GM19328 (cell line): ENCODE results near the gene SH3TC2.

Source experiments
- ATAC-seq: cut with Tn5 transposase; IDR thresholded peaks from one replicate; pipeline ENCODE4 v1.9.1; 2021; ENCODE audit warnings: mild to moderate bottlenecking, moderate library complexity; ENCODE audit not compliant: unreplicated experiment

The SH3TC2 gene

GRCh38 chr5:149030838-149031397 is 31.9 kb downstream of the SH3TC2 start:
- no peak for ATAC-seq

GRCh38 chr5:149030392-149030791 is 32.5 kb downstream of the SH3TC2 start:
- ATAC-seq, result no peak

- ATAC-seq, result no peak
These were observed 33.9 kb downstream of the SH3TC2 start for GRCh38 chr5:149028984-149029383.

- ATAC-seq, result no peak
These were observed 34.7 kb downstream of the SH3TC2 start for GRCh38 chr5:149028161-149028560.

GRCh38 chr5:149027636-149028035 is 35.2 kb downstream of the SH3TC2 start:
- no peak for ATAC-seq

GRCh38 chr5:149024943-149025342 is 37.9 kb downstream of the SH3TC2 start:
- ATAC-seq, result no peak

- no peak for ATAC-seq
These were observed 38.4 kb downstream of the SH3TC2 start for GRCh38 chr5:149024477-149024876.

- no peak for ATAC-seq
These were observed 40.7 kb downstream of the SH3TC2 start for GRCh38 chr5:149022200-149022599.

GRCh38 chr5:149019679-149020078 is 43.2 kb downstream of the SH3TC2 start:
- no peak for ATAC-seq

- ATAC-seq, result no peak
These were observed 43.9 kb downstream of the SH3TC2 start for GRCh38 chr5:149018909-149019443.

GRCh38 chr5:149017636-149018035 is 45.2 kb downstream of the SH3TC2 start:
- no peak for ATAC-seq

- ATAC-seq, result no peak
These were observed 47.3 kb downstream of the SH3TC2 start for GRCh38 chr5:149015561-149015960.

GRCh38 chr5:149015126-149015525 is 47.7 kb downstream of the SH3TC2 start:
- no peak for ATAC-seq

- no peak for ATAC-seq
These were observed 48.3 kb downstream of the SH3TC2 start for GRCh38 chr5:149014571-149015031.

GRCh38 chr5:149013796-149014195 is 49.1 kb downstream of the SH3TC2 start:
- no peak for ATAC-seq

- ATAC-seq, result no peak
These were observed 50.5 kb downstream of the SH3TC2 start for GRCh38 chr5:149012350-149012749.

- no peak for ATAC-seq
These were observed 51.1 kb downstream of the SH3TC2 start for GRCh38 chr5:149011728-149012127.

- ATAC-seq, result no peak
These were observed 51.8 kb downstream of the SH3TC2 start for GRCh38 chr5:149011084-149011483.

- no peak for ATAC-seq
These were observed 55.7 kb downstream of the SH3TC2 start for GRCh38 chr5:149007174-149007573.

- ATAC-seq, result no peak
These were observed 56.4 kb downstream of the SH3TC2 start for GRCh38 chr5:149006426-149006825.

- ATAC-seq, result no peak
These were observed 57.6 kb downstream of the SH3TC2 start for GRCh38 chr5:149005077-149005892.

GRCh38 chr5:149004559-149004958 is 58.3 kb downstream of the SH3TC2 start:
- ATAC-seq, result no peak
